H9 (cell line): ENCODE data around the gene SPIB. TPM values are rescaled to one million over a fixed set of nuclear protein-coding genes. Genes with fewer than 3 reads are reported as not detected.

Source experiments
- DNase-seq: peaks from one replicate; pipeline ENCODE4 v3.0.0-alpha.2; 2017
- H2AFZ ChIP-seq: one replicate; pipeline ENCODE4 v1.6.1; 2013; ENCODE audit warnings: mild to moderate bottlenecking, low read length, control low read depth, moderate library complexity
- H2AK5ac ChIP-seq: 2 replicates; pipeline ENCODE4 v1.6.1; 2013; ENCODE audit warnings: low read length, control low read depth, mixed read lengths; ENCODE audit not compliant: insufficient read length
- H2BK120ac ChIP-seq: one replicate; pipeline ENCODE4 v1.6.1; 2013; ENCODE audit warnings: low read depth, mild to moderate bottlenecking, low read length, control low read depth, inconsistent platforms; ENCODE audit not compliant: poor library complexity, severe bottlenecking
- H2BK12ac ChIP-seq: 2 replicates; pipeline ENCODE4 v1.6.1; 2013; ENCODE audit warnings: low read length, control low read depth, mixed read lengths, low read depth; ENCODE audit not compliant: insufficient read length
- H2BK15ac ChIP-seq: 2 replicates; pipeline ENCODE4 v1.6.1; 2013; ENCODE audit warnings: low read depth, low read length, control low read depth
- H2BK20ac ChIP-seq: one replicate; pipeline ENCODE4 v1.6.1; 2013; ENCODE audit warnings: low read depth, mild to moderate bottlenecking, low read length, control low read depth, inconsistent platforms; ENCODE audit not compliant: poor library complexity, severe bottlenecking
- H2BK5ac ChIP-seq: 2 replicates; pipeline ENCODE4 v1.6.1; 2013; ENCODE audit warnings: low read length, control low read depth, mixed read lengths; ENCODE audit not compliant: insufficient read length
- H3K14ac ChIP-seq: 2 replicates; pipeline ENCODE4 v1.6.1; 2013; ENCODE audit warnings: low read length, control low read depth; ENCODE audit not compliant: insufficient read depth
- H3K18ac ChIP-seq: 2 replicates; pipeline ENCODE4 v1.6.1; 2013; ENCODE audit warnings: low read depth, mild to moderate bottlenecking, mixed read lengths, low read length, control low read depth; ENCODE audit not compliant: insufficient read length
- H3K23ac ChIP-seq: 2 replicates; pipeline ENCODE4 v1.6.1; 2013; ENCODE audit warnings: low read length, control low read depth, mixed read lengths, low read depth; ENCODE audit not compliant: insufficient read length
- H3K23me2 ChIP-seq: 2 replicates; pipeline ENCODE4 v1.6.1; 2013; ENCODE audit warnings: low read depth, mild to moderate bottlenecking, mixed read lengths, low read length, control low read depth; ENCODE audit not compliant: insufficient read length, poor library complexity, severe bottlenecking
- H3K27ac ChIP-seq: 2 replicates; pipeline ENCODE4 v1.5.1; 2013; ENCODE audit warnings: low read length, control low read depth, mixed read lengths, low read depth; ENCODE audit not compliant: insufficient read length
- H3K27me3 ChIP-seq: 2 replicates; pipeline ENCODE4 v1.6.1; 2013; ENCODE audit warnings: low read length, control low read depth, inconsistent platforms; ENCODE audit not compliant: insufficient read depth
- H3K4ac ChIP-seq: 2 replicates; pipeline ENCODE4 v1.6.1; 2013; ENCODE audit warnings: low read depth, mild to moderate bottlenecking, control low read depth, inconsistent platforms, low read length, moderate library complexity
- H3K4me1 ChIP-seq: 2 replicates; pipeline ENCODE4 v1.6.1; 2013; ENCODE audit warnings: low read length, control low read depth, inconsistent platforms; ENCODE audit not compliant: insufficient read depth
- H3K4me2 ChIP-seq: 2 replicates; pipeline ENCODE4 v1.6.1; 2013; ENCODE audit warnings: low read length, control low read depth, mixed read lengths; ENCODE audit not compliant: insufficient read length, insufficient read depth
- H3K56ac ChIP-seq: 2 replicates; pipeline ENCODE4 v1.6.1; 2013; ENCODE audit warnings: low read depth, mild to moderate bottlenecking, mixed read lengths, low read length, control low read depth; ENCODE audit not compliant: insufficient read length
- H3K79me1 ChIP-seq: 2 replicates; pipeline ENCODE4 v1.6.1; 2013; ENCODE audit warnings: low read depth, mild to moderate bottlenecking, moderate library complexity, low read length, control low read depth, inconsistent platforms; ENCODE audit not compliant: insufficient read depth, poor library complexity, severe bottlenecking
- H3K79me2 ChIP-seq: 2 replicates; pipeline ENCODE4 v1.6.1; 2013; ENCODE audit warnings: low read length, control low read depth, inconsistent platforms; ENCODE audit not compliant: insufficient read depth
- H3K9ac ChIP-seq: 2 replicates; pipeline ENCODE4 v1.6.1; 2013; ENCODE audit warnings: low read length, control low read depth, mixed read lengths; ENCODE audit not compliant: insufficient read length; ENCODE audit errors: extremely low read depth
- H3K9me3 ChIP-seq: one replicate; pipeline ENCODE4 v1.6.1; 2013; ENCODE audit warnings: low read depth, low read length, inconsistent platforms; ENCODE audit not compliant: control insufficient read depth
- H3T11ph ChIP-seq: one replicate; pipeline ENCODE4 v1.6.1; 2013; ENCODE audit warnings: mild to moderate bottlenecking, low read length, control low read depth, inconsistent platforms
- H4K20me1 ChIP-seq: one replicate; pipeline ENCODE4 v1.6.1; 2013; ENCODE audit not compliant: control insufficient read depth, insufficient read length, insufficient read depth
- H4K5ac ChIP-seq: 2 replicates; pipeline ENCODE4 v1.6.1; 2013; ENCODE audit warnings: low read depth, mild to moderate bottlenecking, mixed read lengths, low read length, control low read depth; ENCODE audit not compliant: insufficient read length
- H4K8ac ChIP-seq: replicated peaks from 2 replicates; pipeline ENCODE4 v1.6.1; 2013; ENCODE audit warnings: low read length, control low read depth, mixed read lengths, low read depth; ENCODE audit not compliant: insufficient read length
- H4K91ac ChIP-seq: 2 replicates; pipeline ENCODE4 v1.6.1; 2013; ENCODE audit warnings: low read depth, mild to moderate bottlenecking, moderate library complexity, mixed read lengths, low read length, control low read depth; ENCODE audit not compliant: insufficient read length
- H3K27ac Mint-ChIP-seq, 3 experiments: 2 replicates in 2 of 3; 3 replicates in 1 of 3; pipeline ENCODE4 v1.8.0; 2020 to 2021; ENCODE audit warnings: mixed read lengths in 3 of 3, mild to moderate bottlenecking in 1 of 3, moderate library complexity in 1 of 3
- H3K27me3 Mint-ChIP-seq: 2 replicates; pipeline ENCODE4 v1.8.0; 2021; ENCODE audit warnings: low read depth, mild to moderate bottlenecking, moderate library complexity, mixed read lengths
- H3K36me3 Mint-ChIP-seq, 3 experiments: 2 replicates in 2 of 3; 3 replicates in 1 of 3; pipeline ENCODE4 v1.8.0; 2020 to 2021; ENCODE audit warnings: low read depth in 3 of 3, mixed read lengths in 3 of 3; ENCODE audit not compliant: insufficient read depth in 1 of 3
- H3K4me1 Mint-ChIP-seq, 2 experiments: 2 replicates each; pipeline ENCODE4 v1.8.0; 2020; ENCODE audit warnings: mixed read lengths in 2 of 2
- H3K4me3 Mint-ChIP-seq, 2 experiments: 2 replicates in 1 of 2; 3 replicates in 1 of 2; pipeline ENCODE4 v1.8.0; 2020 to 2021; ENCODE audit warnings: mild to moderate bottlenecking in 2 of 2, mixed read lengths in 2 of 2, moderate library complexity in 1 of 2
- H3K9me3 Mint-ChIP-seq, 2 experiments: 2 replicates in 1 of 2; 3 replicates in 1 of 2; pipeline ENCODE4 v1.8.0; 2020; ENCODE audit warnings: mild to moderate bottlenecking in 2 of 2, mixed read lengths in 2 of 2, moderate library complexity in 1 of 2
- WGBS: extraction: QIAGEN DNeasy Blood & Tissue Kit; methylation state at CpG from one replicate; pipeline ENCODE4 v1.1.7; 2013; ENCODE audit warnings: missing lambda C conversion rate, low lambda C conversion rate, mixed read lengths; ENCODE audit not compliant: insufficient read length; ENCODE audit errors: extremely low coverage; 5-methylcytosine and 5-hydroxymethylcytosine counted together
- total RNA-seq: library from RNA; stranded (reverse); gene quantifications from 2 replicates; pipeline ENCODE4 v1.2.1, GENCODE V29; 2021
- TF ChIP-seq, protein P1 (sequence below): fragments of 200-600 bp; sonication (generic); conservative IDR thresholded peaks from 3 replicates; pipeline ENCODE4 v1.8.0; 2021; ENCODE audit warnings: antibody characterized with exemption, mild to moderate bottlenecking

The SPIB gene
- total RNA-seq, 1 experiment from 2014 or later, result 33.3 TPM

GRCh38 chr19:50419580-50420035, 870 bp downstream of the SPIB start:
- Histone ChIP-seq H2BK5ac (no peak overlapping the region), H3K27ac (no peak overlapping the region), H3K9ac (no peak overlapping the region), H4K5ac (no peak overlapping the region), H2BK120ac (no peak overlapping the region), H3K56ac (no peak overlapping the region), H3K23ac (no peak overlapping the region), H2AFZ (no peak overlapping the region), H3K4me2 (peak overlapping the region; percentile 93), H3K4me1 (no peaks in the 10 kb centered on the region), H3K9me3 (no peaks in the 10 kb centered on the region), H3K27me3 (no peaks in the 10 kb centered on the region), H3K79me1 (no peaks in the 10 kb centered on the region), H3K18ac (no peak overlapping the region), H2BK15ac (no peak overlapping the region), H4K91ac (no peak overlapping the region), H3K23me2 (peaks cover 15% of the 10 kb centered on the region), H4K8ac (no peak overlapping the region), H3T11ph (no peak overlapping the region), H2BK12ac (no peak overlapping the region), H4K20me1 (no peaks in the 10 kb centered on the region), H2BK20ac (no peak overlapping the region), H2AK5ac (no peak overlapping the region), H3K4ac (no peak overlapping the region), H3K14ac (no peak overlapping the region), H3K79me2 (peaks cover 3% of the 10 kb centered on the region; the same call in 1 of the 2 replicates)
- peaks cover 21 to 26% of the 10 kb centered on the region in 2 experiments for H3K4me1 Mint-ChIP-seq
- DNase-seq, result no peak
- peak overlapping the region; percentile 77 to 90 for H3K4me3 Mint-ChIP-seq
- peaks cover under 1 to 24% (median 7%) of the 10 kb centered on the region in 3 experiments; a peak in 4 of 7 replicates for H3K36me3 Mint-ChIP-seq
- peak overlapping the region in 2 of 3 experiments; percentile 10 to 76; a peak in 4 of 7 replicates for H3K27ac Mint-ChIP-seq
- peaks cover 9% of the 10 kb centered on the region for H3K27me3 Mint-ChIP-seq
- WGBS, result no CpG with 5 or more reads among the region's 8 CpGs
- peaks cover 0 to 3% of the 10 kb centered on the region in 2 experiments; a peak in 1 of 5 replicates for H3K9me3 Mint-ChIP-seq
- TF ChIP-seq, protein P1, sequence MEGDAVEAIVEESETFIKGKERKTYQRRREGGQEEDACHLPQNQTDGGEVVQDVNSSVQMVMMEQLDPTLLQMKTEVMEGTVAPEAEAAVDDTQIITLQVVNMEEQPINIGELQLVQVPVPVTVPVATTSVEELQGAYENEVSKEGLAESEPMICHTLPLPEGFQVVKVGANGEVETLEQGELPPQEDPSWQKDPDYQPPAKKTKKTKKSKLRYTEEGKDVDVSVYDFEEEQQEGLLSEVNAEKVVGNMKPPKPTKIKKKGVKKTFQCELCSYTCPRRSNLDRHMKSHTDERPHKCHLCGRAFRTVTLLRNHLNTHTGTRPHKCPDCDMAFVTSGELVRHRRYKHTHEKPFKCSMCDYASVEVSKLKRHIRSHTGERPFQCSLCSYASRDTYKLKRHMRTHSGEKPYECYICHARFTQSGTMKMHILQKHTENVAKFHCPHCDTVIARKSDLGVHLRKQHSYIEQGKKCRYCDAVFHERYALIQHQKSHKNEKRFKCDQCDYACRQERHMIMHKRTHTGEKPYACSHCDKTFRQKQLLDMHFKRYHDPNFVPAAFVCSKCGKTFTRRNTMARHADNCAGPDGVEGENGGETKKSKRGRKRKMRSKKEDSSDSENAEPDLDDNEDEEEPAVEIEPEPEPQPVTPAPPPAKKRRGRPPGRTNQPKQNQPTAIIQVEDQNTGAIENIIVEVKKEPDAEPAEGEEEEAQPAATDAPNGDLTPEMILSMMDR, result no peak
